H1 (cell line): ENCODE measurements around the gene YIPF3. TPM values are rescaled to one million over a fixed set of nuclear protein-coding genes. Genes with fewer than 3 reads are reported as not detected.

ENCODE experiments used
- CTCF ChIA-PET: fragments of 300-600 bp; sonication (Branson Sonifier 250); formaldehyde crosslinking; loops from one replicate; lab custom pipeline; 2021; ENCODE audit not compliant: partially characterized antibody; lab: Charles Lee
- POLR2A ChIA-PET: fragments of 300-600 bp; sonication (Branson Sonifier 250); formaldehyde crosslinking; loops from one replicate; lab custom pipeline; 2021; ENCODE audit warnings: inconsistent platforms; ENCODE audit not compliant: partially characterized antibody; lab: Charles Lee
- DNase-seq, 2 experiments: peaks; one replicate each; pipeline versions ENCODE4 v3.0.0 to v3.0.0-alpha.2; 2010 to 2022; ENCODE audit warnings: low spot score in 2 of 2, low read depth in 1 of 2, mixed read lengths in 1 of 2
- FAIRE-seq: peaks from 2 replicates; lab custom pipeline; 2011; peaks lifted over from hg19 to GRCh38; lab: Jason Lieb, UNC
- H2AFZ ChIP-seq: 2 replicates; pipeline ENCODE4 v1.8.1; 2012; ENCODE audit warnings: low read length, inconsistent platforms
- H2AK5ac ChIP-seq: 2 replicates; pipeline ENCODE4 v1.6.1; 2013; ENCODE audit warnings: low read depth, low read length
- H2BK120ac ChIP-seq: replicated peaks from 2 replicates; pipeline ENCODE3; 2013; ENCODE audit warnings: low read depth, low read length, inconsistent platforms
- H2BK12ac ChIP-seq: 2 replicates; pipeline ENCODE4 v1.6.1; 2013; ENCODE audit warnings: low read depth, low read length
- H2BK15ac ChIP-seq: 2 replicates; pipeline ENCODE4 v1.6.1; 2013; ENCODE audit warnings: low read length
- H2BK20ac ChIP-seq: 2 replicates; pipeline ENCODE4 v1.6.1; 2013; ENCODE audit warnings: low read length
- H2BK5ac ChIP-seq: 2 replicates; pipeline ENCODE4 v1.6.1; 2013; ENCODE audit warnings: low read depth, low read length
- H3K14ac ChIP-seq: 2 replicates; pipeline ENCODE4 v1.6.1; 2013; ENCODE audit warnings: inconsistent platforms; ENCODE audit not compliant: insufficient read length
- H3K18ac ChIP-seq: 2 replicates; pipeline ENCODE4 v1.6.1; 2013; ENCODE audit warnings: low read length; ENCODE audit errors: extremely low read depth
- H3K23ac ChIP-seq: 2 replicates; pipeline ENCODE4 v1.6.1; 2013; ENCODE audit warnings: inconsistent platforms; ENCODE audit not compliant: insufficient read length
- H3K23me2 ChIP-seq: 2 replicates; pipeline ENCODE4 v1.6.1; 2013; ENCODE audit warnings: low read depth, low read length
- H3K27ac ChIP-seq: 2 replicates; pipeline ENCODE4 v1.6.1; 2011; ENCODE audit warnings: low read depth, low read length, inconsistent platforms
- H3K27me3 ChIP-seq, 4 experiments: replicated peaks in 1 of 4; 1 replicate in 1 of 4; 2 replicates in 3 of 4; pipeline versions ENCODE4 v1.6.1 to v1.8.1; 2011 to 2013; ENCODE audit warnings: low read length in 3 of 4, mild to moderate bottlenecking in 3 of 4, inconsistent platforms in 2 of 4, mixed read lengths in 2 of 4, moderate library complexity in 1 of 4; ENCODE audit not compliant: control insufficient read depth in 3 of 4, insufficient read depth in 3 of 4; ENCODE audit errors: extremely low read depth in 1 of 4
- H3K36me3 ChIP-seq, 4 experiments: 2 replicates each; pipeline versions ENCODE4 v1.6.1 to v1.8.1; 2011 to 2013; ENCODE audit warnings: mild to moderate bottlenecking in 4 of 4, low read length in 3 of 4, moderate library complexity in 2 of 4, control low read depth in 1 of 4, inconsistent platforms in 1 of 4; ENCODE audit not compliant: insufficient read depth in 4 of 4, control insufficient read depth in 2 of 4
- H3K4ac ChIP-seq: replicated peaks from 2 replicates; pipeline ENCODE3; 2013; ENCODE audit warnings: low read length, low read depth, mixed read lengths, inconsistent platforms; ENCODE audit not compliant: insufficient read length
- H3K4me1 ChIP-seq, 4 experiments: replicated peaks in 1 of 4; 1 replicate in 1 of 4; 2 replicates in 3 of 4; pipeline versions ENCODE4 v1.6.1 to v1.8.1; 2011 to 2013; ENCODE audit warnings: low read length in 3 of 4, inconsistent platforms in 2 of 4, mixed read lengths in 1 of 4; ENCODE audit not compliant: insufficient read depth in 4 of 4, control insufficient read depth in 3 of 4
- H3K4me2 ChIP-seq, 2 experiments: 2 replicates each; pipeline versions ENCODE4 v1.6.1 to v1.8.1; 2011 to 2013; ENCODE audit warnings: low read depth in 2 of 2, low read length in 2 of 2, control low read depth in 1 of 2, inconsistent platforms in 1 of 2, mild to moderate bottlenecking in 1 of 2; ENCODE audit not compliant: insufficient read depth in 1 of 2
- H3K4me3 ChIP-seq, 4 experiments: fragments of 200-600, 300-600 bp in 1 of 4; sonication (generic), shearing (Covaris generic), sonication (Bioruptor Twin) in 1 of 4; 2 replicates each; pipeline versions ENCODE4 v1.5.1 to v1.8.1; 2011 to 2016; ENCODE audit warnings: low read length in 4 of 4, low read depth in 3 of 4, control low read depth in 2 of 4, inconsistent platforms in 2 of 4, mild to moderate bottlenecking in 2 of 4, mixed read lengths in 1 of 4, moderate library complexity in 1 of 4; ENCODE audit not compliant: insufficient read depth in 2 of 4; ENCODE audit errors: extremely low read depth in 1 of 4
- H3K56ac ChIP-seq: replicated peaks from 2 replicates; pipeline ENCODE3; 2013; ENCODE audit warnings: low read depth, mild to moderate bottlenecking, mixed read lengths, low read length, inconsistent platforms; ENCODE audit not compliant: insufficient read length
- H3K79me1 ChIP-seq: 2 replicates; pipeline ENCODE4 v1.6.1; 2013; ENCODE audit warnings: low read depth, low read length, control low read depth
- H3K79me2 ChIP-seq, 2 experiments: 2 replicates each; pipeline versions ENCODE4 v1.6.1 to v1.8.1; 2012 to 2013; ENCODE audit warnings: low read length in 2 of 2, mild to moderate bottlenecking in 2 of 2, inconsistent platforms in 1 of 2; ENCODE audit not compliant: insufficient read depth in 2 of 2, control insufficient read depth in 1 of 2
- H3K9ac ChIP-seq, 4 experiments: replicated peaks in 1 of 4; 1 replicate in 1 of 4; 2 replicates in 3 of 4; pipeline versions ENCODE4 v1.6.1 to v1.8.1; 2011 to 2013; ENCODE audit warnings: low read depth in 3 of 4, low read length in 3 of 4, control low read depth in 2 of 4, mild to moderate bottlenecking in 2 of 4, moderate library complexity in 2 of 4, inconsistent platforms in 1 of 4; ENCODE audit errors: extremely low read depth in 1 of 4
- H3K9me3 ChIP-seq, 2 experiments: 2 replicates each; pipeline versions ENCODE4 v1.6.1 to v1.8.1; 2012 to 2013; ENCODE audit warnings: mild to moderate bottlenecking in 2 of 2, moderate library complexity in 2 of 2, control low read depth in 1 of 2, inconsistent platforms in 1 of 2, low read depth in 1 of 2, low read length in 1 of 2, mixed read lengths in 1 of 2; ENCODE audit not compliant: insufficient read depth in 2 of 2
- H4K20me1 ChIP-seq, 2 experiments: replicated peaks in 1 of 2; 2 replicates each; pipeline versions ENCODE3 to v1.8.1; 2011 to 2013; ENCODE audit warnings: inconsistent platforms in 2 of 2, low read length in 2 of 2, mild to moderate bottlenecking in 1 of 2; ENCODE audit not compliant: insufficient read depth in 2 of 2, control insufficient read depth in 1 of 2
- H4K5ac ChIP-seq: 2 replicates; pipeline ENCODE4 v1.6.1; 2013; ENCODE audit warnings: low read length, low read depth, mixed read lengths, inconsistent platforms; ENCODE audit not compliant: insufficient read length
- H4K8ac ChIP-seq: 2 replicates; pipeline ENCODE4 v1.8.0; 2013; ENCODE audit warnings: mild to moderate bottlenecking, moderate library complexity, low read length, inconsistent platforms; ENCODE audit not compliant: insufficient read depth; ENCODE audit errors: extremely low read depth
- H4K91ac ChIP-seq: replicated peaks from 2 replicates; pipeline ENCODE3; 2013; ENCODE audit warnings: low read length, mixed read lengths, inconsistent platforms; ENCODE audit not compliant: insufficient read length
- ATF3 ChIP-seq: IDR thresholded peaks from 2 replicates; pipeline ENCODE4 v1.6.1; 2011; ENCODE audit warnings: low read depth, mild to moderate bottlenecking, low read length; ENCODE audit not compliant: insufficient read depth
- JUN ChIP-seq: IDR thresholded peaks from 2 replicates; pipeline ENCODE4 v1.6.1; 2011; ENCODE audit warnings: low read depth, mild to moderate bottlenecking, improper control_type of control experiment, low read length
- POLR2A ChIP-seq, 2 experiments: IDR thresholded peaks; 1 replicate in 1 of 2; 2 replicates in 1 of 2; pipeline ENCODE4 v1.6.1; 2011; ENCODE audit warnings: low read depth in 2 of 2, low read length in 2 of 2, mild to moderate bottlenecking in 2 of 2; ENCODE audit errors: control extremely low read depth in 1 of 2
- WGBS, 2 experiments: shearing (Covaris generic) in 1 of 2; methylation state at CpG; one replicate each; pipeline versions ENCODE4 v1.1.6 to v1.1.7; 2013 to 2015; ENCODE audit warnings: low lambda C conversion rate in 2 of 2, mixed read lengths in 2 of 2, inconsistent platforms in 1 of 2, low coverage in 1 of 2, missing lambda C conversion rate in 1 of 2; ENCODE audit not compliant: insufficient replicate concordance in 2 of 2, insufficient coverage in 1 of 2, insufficient read length in 1 of 2; ENCODE audit errors: extremely low coverage in 1 of 2, missing lambda C conversion rate in 1 of 2; 5-methylcytosine and 5-hydroxymethylcytosine counted together
- polyA plus RNA-seq, 7 experiments: library from polyadenylated mRNA; depleted of rRNA in 3 of 7; stranded (reverse) in 5 of 7; unstranded in 2 of 7; fragments of >200 nt in 5 of 7; fragments of 200-250 nt in 2 of 7; gene quantifications; 1 replicate in 5 of 7; 2 replicates in 1 of 7; 4 replicates in 1 of 7; pipeline versions ENCODE4 v1.2.1 to v1.2.3, GENCODE V29; 2011 to 2013; ENCODE audit warnings: missing spikeins in 2 of 7, mixed read lengths in 2 of 7
- total RNA-seq: library from RNA; stranded (reverse); fragmentation: NEBNext Ultra II Directional; extraction: Animal tissue kit (Norgen Biotek cat#: 25700); gene quantifications from 2 replicates; pipeline ENCODE4 v1.2.1, GENCODE V29; 2021

YIPF3 gene
- total and polyA plus RNA-seq, 2 of the 8 experiments (the other 6 are each of a cell fraction or from before 2014, with no cell fraction given): 77.2 to 225 TPM

- Histone ChIP-seq H4K91ac (no peak overlapping the region), H3K23me2 (no peaks in the 10 kb centered on the region), H3K18ac (no peak overlapping the region), H3K79me1 (peaks cover 16% of the 10 kb centered on the region; the same call in 1 of the 2 replicates), H2BK12ac (no peak overlapping the region), H3K79me2 (peaks cover 4 to 35% of the 10 kb centered on the region in 2 experiments; a peak in 3 of 4 replicates), H2BK120ac (no peak overlapping the region), H4K20me1 (peaks cover 8 to 23% of the 10 kb centered on the region in 2 experiments), H2AK5ac (no peak overlapping the region), H2AFZ (no peak overlapping the region), H2BK20ac (no peak overlapping the region), H4K5ac (no peak overlapping the region), H4K8ac (no peak overlapping the region), H3K14ac (no peak overlapping the region), H3K4me1 (peaks cover 5 to 17% (median 11%) of the 10 kb centered on the region in 4 experiments), H2BK5ac (no peak overlapping the region; the same call in 1 of the 2 replicates), H3K36me3 (peaks cover 11 to 31% (median 23%) of the 10 kb centered on the region in 4 experiments; a peak in 7 of 8 replicates), H3K4me3 (no peak overlapping the region), H3K27me3 (no peaks in the 10 kb centered on the region), H2BK15ac (no peak overlapping the region), H3K56ac (no peak overlapping the region)
- no peak for DNase-seq
- ChIA-PET POLR2A (interaction anchor here (1.2 to 5.6 kb wide), 7 partner anchors 8 to 41 kb away, joined by 3 to 27 read pairs (median 4); partner anchors contain the start of genes LRRC73, POLR1C and YIPF3), CTCF (interaction anchor here (0.8 to 32.9 kb wide), 17 partner anchors 4 to 271 kb away, joined by 3 to 536 read pairs (median 6); partner anchors contain the start of genes DLK2, DNPH1, LRRC73 and TJAP1)
- WGBS, 2 experiments: 94% methylated on average over 6 of the region's 6 CpGs; no CpG with 5 or more reads in 1 of the 2 experiments
- TF ChIP-seq ATF3 (no peak), JUN (no peak), POLR2A (IDR thresholded peaks at IDR 0.05; ENCODE audit: control extremely low read depth in 1 of 2, low read depth in 2 of 2, low read length in 2 of 2) (no peak)
- TF ChIP-seq, all 59 proteins: peak for 0
- no peak for FAIRE-seq
- no peak overlapping the region for H3K23ac ChIP-seq
- H3K4me2 ChIP-seq: no peak overlapping the region
- no peak overlapping the region for H3K4ac ChIP-seq
- no peak overlapping the region for H3K27ac ChIP-seq
- H3K9ac ChIP-seq: no peak overlapping the region
- H3K9me3 ChIP-seq: no peaks in the 10 kb centered on the region
Observed at GRCh38 chr6:43497129-43497396, 19.7 kb downstream of the YIPF3 start.
